NCI-H82 treated with DMSO at 0.1 percent for 48 hours (cell line): Measurements from ENCODE around the gene HCFC2.

Source experiments
- DNase-seq: peaks from one replicate; lab custom pipeline; 2025; ENCODE audit not compliant: unreplicated experiment; lab: John Stamatoyannopoulos, UW

Gene HCFC2

DNA sequence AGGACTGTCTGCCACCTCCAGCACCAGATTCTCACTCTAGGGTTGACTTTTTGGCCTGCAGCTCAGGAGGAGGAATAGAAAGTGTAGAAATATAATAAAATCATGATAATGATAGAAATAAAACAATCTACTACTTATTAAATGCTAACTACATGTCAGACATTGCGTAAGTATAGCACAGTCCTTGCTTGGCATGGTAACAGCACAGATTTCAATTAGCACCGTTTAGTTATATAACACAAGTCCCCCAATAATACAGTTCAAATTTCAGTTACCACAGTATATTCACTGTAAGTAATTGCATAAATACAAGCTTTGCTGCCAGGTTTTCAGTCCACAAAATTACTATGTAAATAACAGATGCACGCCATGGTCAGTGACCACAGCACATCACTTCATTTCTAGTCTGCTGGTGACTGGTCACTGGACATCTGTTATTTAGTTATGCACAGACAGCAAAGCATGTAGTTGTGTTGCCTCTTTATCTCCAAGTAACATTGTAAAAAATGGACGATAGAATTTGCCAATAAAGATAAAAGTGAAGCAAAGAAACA is 7.8 kb upstream of the HCFC2 start:
- no peak for DNase-seq

DNA sequence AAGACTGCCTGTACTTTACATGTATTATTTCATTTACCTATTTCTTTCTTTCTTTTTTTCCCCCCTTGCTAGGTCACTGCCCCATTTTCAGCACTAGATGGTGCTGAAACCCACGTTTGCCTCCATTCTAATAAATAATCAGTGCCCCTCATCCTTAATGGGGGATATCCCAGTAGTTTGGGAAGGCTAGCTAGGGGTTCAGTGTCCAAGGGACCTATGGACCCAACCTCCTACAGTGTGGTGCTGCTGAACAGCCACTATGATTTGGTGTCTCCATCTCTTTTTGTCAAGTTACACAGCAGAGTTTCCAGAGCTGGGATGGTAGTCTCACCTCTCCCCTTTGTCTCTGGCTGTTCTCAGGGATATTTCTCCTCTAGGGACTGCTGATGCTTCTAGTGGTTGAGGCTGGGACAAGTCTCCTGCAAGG is 6.5 kb upstream of the HCFC2 start:
- peak; percentile 53 for DNase-seq

DNA sequence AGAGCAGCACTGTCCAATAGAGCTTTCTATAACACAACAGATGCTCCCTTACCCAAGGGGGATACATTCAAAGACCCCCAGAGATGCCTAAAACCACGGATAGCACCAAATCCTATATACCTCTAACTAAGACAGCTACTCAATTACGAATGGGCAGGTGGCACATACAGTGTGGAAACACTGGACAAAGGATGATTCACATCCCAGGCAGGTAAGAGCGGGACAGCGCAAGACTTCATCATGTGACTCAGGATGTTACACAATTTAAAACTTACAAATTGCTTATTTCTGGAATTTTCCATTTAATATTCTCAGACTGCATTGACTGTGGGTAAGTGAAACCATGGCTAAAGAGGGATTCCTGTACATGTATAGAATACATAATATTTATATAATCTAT is 5.5 kb upstream of the HCFC2 start:
- no peak for DNase-seq

GRCh38 chr12:104059963-104060362 is 4.4 kb upstream of the HCFC2 start:
- no peak for DNase-seq

DNA sequence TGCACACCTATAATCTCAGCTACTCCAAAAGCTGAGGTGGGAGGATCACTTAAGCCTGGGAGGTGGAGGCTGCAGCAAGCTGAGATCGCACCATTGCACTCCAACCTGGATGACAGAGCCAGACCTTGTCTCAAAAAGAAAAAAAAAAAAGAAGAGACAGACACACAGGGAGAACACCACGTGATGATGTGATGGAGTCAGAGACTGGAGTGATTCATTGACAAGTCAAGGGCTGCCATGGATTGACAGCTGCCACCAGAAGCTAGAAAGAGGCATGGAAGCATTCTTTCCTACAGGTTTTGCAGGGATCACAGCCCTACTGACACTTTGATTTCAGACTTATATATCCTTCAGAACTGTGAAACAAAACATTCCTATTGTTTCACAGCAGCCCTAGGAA is 3.5 kb upstream of the HCFC2 start:
- DNase-seq = no peak

DNA sequence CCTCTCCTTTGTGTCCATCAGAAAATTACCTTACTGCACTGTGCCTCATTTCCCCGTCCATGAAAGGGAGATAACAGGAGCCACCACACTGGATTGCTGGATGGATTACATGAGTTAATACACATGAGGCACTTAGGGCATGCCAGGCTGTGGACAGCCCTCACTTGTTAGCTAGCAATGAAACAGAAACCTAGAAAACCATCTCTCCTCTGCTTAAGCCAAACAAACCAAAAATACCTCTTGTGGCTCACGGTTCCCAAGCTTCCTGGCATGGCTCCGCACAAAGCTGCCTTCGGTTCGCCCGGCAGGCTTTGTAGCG is 660 bp upstream of the HCFC2 start:
- DNase-seq = no peak

GRCh38 chr12:104064842-104065427 is 604 bp downstream of the HCFC2 start:
- DNase-seq = no peak

DNA sequence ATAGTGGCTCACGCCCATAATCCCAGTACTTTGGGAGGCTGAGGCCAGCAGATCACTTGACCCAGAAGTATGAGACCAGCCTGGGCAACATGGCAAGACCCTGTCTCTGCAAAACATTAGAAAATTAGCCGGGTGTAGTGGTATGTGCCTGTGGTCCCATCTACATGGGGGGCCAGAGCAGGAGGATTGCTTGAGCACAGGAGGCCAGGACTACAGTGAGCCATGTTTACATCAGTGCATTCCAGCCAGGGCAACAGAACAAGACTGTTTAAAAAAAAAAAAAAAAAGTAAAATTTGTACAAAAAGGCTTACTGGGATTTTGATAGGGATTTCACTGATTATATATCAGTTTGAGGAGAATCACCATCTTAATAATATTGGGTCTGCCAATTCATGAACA is 7.8 kb downstream of the HCFC2 start:
- no peak for DNase-seq

DNA sequence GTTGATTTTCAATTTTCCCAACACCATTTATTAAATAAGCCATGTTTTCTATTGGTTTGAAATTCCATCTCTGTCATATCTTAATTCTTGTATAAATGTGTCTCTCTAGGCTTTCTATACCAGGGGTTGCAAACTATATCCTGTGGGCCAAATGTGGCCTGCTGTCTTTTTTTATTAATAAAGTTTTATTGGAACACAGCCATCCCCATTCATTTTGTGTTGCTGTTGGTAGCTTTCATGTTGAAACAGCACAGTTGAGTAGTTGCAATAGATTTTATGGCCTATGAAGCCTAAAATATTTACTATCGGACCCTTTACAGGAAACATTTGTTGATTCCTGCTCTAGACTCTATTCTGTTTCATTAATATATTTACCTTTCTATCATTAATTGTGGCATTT is 9.4 kb downstream of the HCFC2 start:
- DNase-seq = no peak

- peak; percentile 78 for DNase-seq
Observed at GRCh38 chr12:104079024-104079423, 14.7 kb downstream of the HCFC2 start.

- no peak for DNase-seq
Observed at GRCh38 chr12:104080764-104081163, 16.4 kb downstream of the HCFC2 start.

- no peak for DNase-seq
Observed at GRCh38 chr12:104083769-104084475, 19.6 kb downstream of the HCFC2 start.

GRCh38 chr12:104090685-104091084 is 26.4 kb downstream of the HCFC2 start:
- DNase-seq = no peak

GRCh38 chr12:104091136-104091535 is 26.8 kb downstream of the HCFC2 start:
- no peak for DNase-seq

DNA sequence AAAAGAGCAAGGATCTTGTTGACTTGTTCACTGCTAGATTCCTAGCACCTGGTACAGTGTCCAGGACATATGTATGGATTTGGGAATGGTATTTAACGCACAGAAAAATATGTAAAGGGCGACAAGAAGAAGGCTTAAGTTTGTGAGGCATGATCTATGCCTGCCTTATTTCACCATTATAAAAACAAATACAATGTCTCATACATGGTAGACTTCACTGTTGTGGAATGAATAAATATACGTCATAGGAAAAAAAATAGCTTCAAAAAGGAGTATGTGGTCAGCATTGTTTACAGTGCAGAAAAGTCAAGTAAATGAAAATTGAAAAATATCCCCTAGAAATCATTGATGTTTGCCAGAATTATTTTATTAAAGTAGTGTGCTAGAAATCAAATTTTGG is 30.0 kb downstream of the HCFC2 start:
- DNase-seq = no peak

- DNase-seq = no peak
Observed at GRCh38 chr12:104095289-104095688, 31.0 kb downstream of the HCFC2 start.

DNA sequence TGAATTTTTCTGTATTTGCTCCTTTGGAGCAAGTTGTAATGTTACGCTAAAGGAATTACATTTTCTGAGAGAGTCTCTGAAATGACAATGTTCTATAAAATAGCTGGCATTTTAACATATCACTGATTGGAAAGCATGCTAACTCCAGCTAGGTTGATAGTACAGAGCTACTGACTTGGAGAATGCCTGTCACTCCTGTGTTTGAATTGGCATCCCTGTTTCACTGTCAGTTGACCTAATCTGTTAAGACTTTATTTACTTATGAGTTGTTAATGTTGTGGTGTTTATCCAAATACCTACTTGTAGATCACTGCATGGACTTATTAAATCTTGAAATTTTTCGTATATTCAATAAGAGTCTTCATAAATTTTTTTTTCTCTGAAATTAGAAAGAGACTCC is 33.6 kb downstream of the HCFC2 start:
- no peak for DNase-seq

GRCh38 chr12:104105461-104105860 is 41.1 kb downstream of the HCFC2 start:
- no peak for DNase-seq

DNA sequence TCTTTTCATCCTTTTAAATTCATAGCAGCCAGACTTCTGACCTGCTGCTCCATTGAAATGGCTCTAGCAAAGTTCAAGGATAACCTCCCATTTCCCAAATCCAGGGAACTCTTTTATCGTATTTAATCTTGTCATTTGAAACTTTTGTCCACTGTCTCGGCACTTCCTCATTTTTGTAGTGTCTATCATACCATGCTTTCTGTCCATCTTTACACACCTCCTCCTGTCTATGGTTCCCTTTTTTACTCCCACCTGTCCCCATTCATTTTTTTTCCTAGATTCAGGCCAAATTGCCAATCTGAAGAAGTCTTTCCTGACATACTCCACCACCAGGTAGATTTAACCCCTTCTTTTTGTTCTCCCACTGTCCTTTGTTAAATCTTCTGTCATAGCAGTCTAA is 42.6 kb downstream of the HCFC2 start:
- no peak for DNase-seq

DNA sequence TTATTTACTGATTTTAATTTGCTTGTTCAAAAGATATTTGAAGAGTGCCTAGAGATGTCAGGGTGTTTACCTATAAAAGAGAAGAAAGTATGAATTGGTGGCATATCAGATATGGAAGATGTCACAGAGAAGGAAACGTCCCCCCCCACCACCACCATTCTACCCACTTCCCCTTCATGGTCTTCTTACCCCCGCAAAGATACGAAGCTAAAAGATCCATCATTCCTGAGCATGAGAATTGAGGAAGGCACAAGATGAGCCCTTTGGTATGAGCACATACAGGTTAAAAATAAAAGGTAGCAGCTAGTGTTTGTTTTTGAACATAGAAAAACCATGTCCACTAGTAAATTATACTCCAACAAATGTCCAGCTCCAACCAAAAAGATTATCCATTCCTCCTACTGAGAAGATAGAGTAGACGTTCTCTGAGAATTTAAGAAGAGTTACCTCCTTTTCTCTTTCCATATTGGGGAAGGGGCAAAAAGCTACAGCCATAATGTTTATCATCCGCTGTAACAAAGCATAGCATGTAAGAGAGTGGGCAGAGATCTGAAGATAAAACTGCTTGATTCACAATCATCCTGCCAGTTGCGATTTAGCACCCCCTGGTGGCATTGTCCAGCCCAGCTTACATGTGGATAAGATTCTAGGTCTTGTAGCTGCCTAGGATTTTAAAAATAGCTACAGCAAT is 44.6 kb downstream of the HCFC2 start:
- DNase-seq = peak; percentile 58

DNA sequence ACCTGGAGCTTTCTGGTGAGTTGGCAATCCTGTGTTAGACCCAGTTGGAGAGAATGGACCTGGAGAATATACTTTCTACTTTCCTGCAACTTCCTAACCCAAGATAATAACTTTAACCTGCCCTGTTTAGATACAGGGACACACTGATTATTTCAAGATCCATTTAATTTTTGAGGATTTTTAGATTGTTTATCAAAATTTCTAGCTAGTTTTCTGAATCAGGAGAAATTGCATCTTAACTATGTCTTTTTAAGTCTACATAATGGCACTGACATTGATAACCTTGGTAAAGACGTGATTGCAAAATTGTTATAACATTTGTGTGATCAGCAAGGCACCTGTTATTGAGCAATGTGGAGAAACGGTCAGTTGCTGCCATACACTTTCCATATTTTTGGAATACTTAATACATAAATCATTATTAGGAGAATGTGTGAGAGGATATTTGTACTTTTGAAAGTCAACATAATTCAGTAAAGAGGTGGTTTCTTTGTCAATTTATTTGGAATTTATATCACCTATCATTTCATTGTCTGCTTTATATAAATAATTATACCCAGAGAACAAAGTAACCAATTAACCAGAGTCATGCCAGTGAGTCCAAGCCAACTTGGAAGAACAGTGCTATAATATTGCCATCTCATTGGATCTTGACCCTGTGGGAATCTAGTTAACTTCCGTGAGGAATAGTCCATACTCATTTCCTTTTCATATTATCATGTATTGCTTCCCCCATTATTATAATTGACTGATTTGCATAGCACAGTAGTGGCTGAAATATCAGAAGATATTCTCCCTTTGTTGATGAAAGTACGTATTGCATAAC is 45.3 kb downstream of the HCFC2 start:
- DNase-seq = no peak
